HepG2 (cell line): Measurements from ENCODE around the gene SPSB1. TPM values are rescaled to one million over a fixed set of nuclear protein-coding genes. Genes with fewer than 3 reads are reported as not detected.
A peak's percentile ranks its signal among the peaks of the same experiment; 100 is the strongest.

Experiments used
- ATAC-seq: fragments of 200-7000 bp; cut with Tn5 transposase; 3 replicates; pipeline ENCODE4 v1.9.1; 2020; ENCODE audit warnings: mild to moderate bottlenecking, moderate library complexity
- BruUV-seq: library from RNA; stranded (reverse); fragments of 400-500 nt; replicated peaks from 2 replicates; lab custom pipeline; 2021; lab: Mats Ljungman, UMichigan
- CTCF ChIA-PET: fragments of 300-600 bp; formaldehyde crosslinking; extraction: SDS; loops from one replicate; lab custom pipeline; 2021; ENCODE audit warnings: low total read pairs, inconsistent platforms, low intra/inter-chr PET ratio; lab: Yijun Ruan, JAX
- POLR2A ChIA-PET: fragments of 350-600 bp; sonication (Branson Sonifier 250); formaldehyde crosslinking; loops from one replicate; lab custom pipeline; 2020; ENCODE audit warnings: antibody characterized with exemption, inconsistent platforms; lab: Yijun Ruan, JAX
- DNase-seq: peaks from one replicate; pipeline ENCODE4 v3.0.0-alpha.2; 2015; ENCODE audit warnings: low spot score
- FAIRE-seq: peaks from 3 replicates; lab custom pipeline; 2011; peaks lifted over from hg19 to GRCh38; lab: Jason Lieb, UNC
- H2AFZ ChIP-seq: one replicate; pipeline ENCODE4 v1.6.1; 2011; ENCODE audit warnings: low read length, inconsistent platforms
- H3K27ac ChIP-seq: fragments of 300-600 bp; 3 replicates; pipeline ENCODE4 v1.8.0; 2011; ENCODE audit warnings: mixed run types, mild to moderate bottlenecking, mixed read lengths, low read length, inconsistent platforms; ENCODE audit not compliant: insufficient read depth; ENCODE audit errors: extremely low read length
- H3K27me3 ChIP-seq, 2 experiments: fragments of 200-600 bp in 1 of 2; 2 replicates in 1 of 2; 3 replicates in 1 of 2; pipeline versions ENCODE4 v1.6.0 to v1.8.0; 2011; ENCODE audit warnings: low read length in 2 of 2, mild to moderate bottlenecking in 2 of 2, moderate library complexity in 2 of 2, inconsistent platforms in 1 of 2; ENCODE audit not compliant: insufficient read depth in 2 of 2, control insufficient read depth in 1 of 2
- H3K36me3 ChIP-seq, 2 experiments: fragments of 200-600 bp in 1 of 2; replicated peaks in 1 of 2; 2 replicates in 1 of 2; 3 replicates in 1 of 2; pipeline versions ENCODE4 v1.5.1 to v1.8.0; 2011; ENCODE audit warnings: low read length in 2 of 2, inconsistent platforms in 1 of 2; ENCODE audit not compliant: insufficient read depth in 2 of 2, control insufficient read depth in 1 of 2
- H3K4me1 ChIP-seq: 2 replicates; pipeline ENCODE4 v1.5.1; 2012; ENCODE audit warnings: low read length, inconsistent platforms; ENCODE audit not compliant: insufficient read depth
- H3K4me2 ChIP-seq: 2 replicates; pipeline ENCODE4 v1.6.0; 2011; ENCODE audit warnings: low read depth, low read length, inconsistent platforms
- H3K4me3 ChIP-seq, 3 experiments: fragments of 200-600 bp in 1 of 3; sonication (generic), shearing (Covaris generic) in 1 of 3; replicated peaks in 1 of 3; 2 replicates each; pipeline ENCODE4 v1.5.1; 2011 to 2016; ENCODE audit warnings: low read length in 3 of 3, inconsistent platforms in 2 of 3, low read depth in 2 of 3, mild to moderate bottlenecking in 2 of 3, control low read depth in 1 of 3, mixed read lengths in 1 of 3; ENCODE audit not compliant: insufficient read depth in 1 of 3
- H3K79me2 ChIP-seq: one replicate; pipeline ENCODE4 v1.6.1; 2011; ENCODE audit warnings: low read length, inconsistent platforms; ENCODE audit not compliant: insufficient read depth
- H3K9ac ChIP-seq: 2 replicates; pipeline ENCODE4 v1.6.0; 2011; ENCODE audit warnings: mild to moderate bottlenecking, low read depth, low read length, inconsistent platforms; ENCODE audit not compliant: insufficient read depth
- H3K9me3 ChIP-seq: 2 replicates; pipeline ENCODE4 v1.5.1; 2012; ENCODE audit warnings: mild to moderate bottlenecking, low read length
- H4K20me1 ChIP-seq: 2 replicates; pipeline ENCODE4 v1.6.0; 2011; ENCODE audit warnings: inconsistent platforms, mild to moderate bottlenecking, low read length, moderate library complexity; ENCODE audit not compliant: insufficient read depth
- ETV5 ChIP-seq: IDR thresholded peaks from 2 replicates; pipeline ENCODE4 v1.6.1; 2018; ENCODE audit warnings: missing biosample characterization, missing genetic modification reagents, inconsistent platforms, borderline replicate concordance
- THAP8 ChIP-seq: sonication (generic); formaldehyde crosslinking; IDR thresholded peaks from 2 replicates; pipeline ENCODE4 v1.5.1; 2020; ENCODE audit warnings: missing genetic modification reagents, mild to moderate bottlenecking, borderline replicate concordance
- ZNF512B ChIP-seq: sonication (generic); formaldehyde crosslinking; IDR thresholded peaks from 2 replicates; pipeline ENCODE4 v1.5.1; 2020; ENCODE audit warnings: missing genetic modification reagents, mild to moderate bottlenecking, borderline replicate concordance
- ZNF766 ChIP-seq: sonication (generic); formaldehyde crosslinking; IDR thresholded peaks from 2 replicates; pipeline ENCODE4 v1.5.0; 2020; ENCODE audit warnings: missing genetic modification reagents, borderline replicate concordance
- WGBS: methylation state at CpG from one replicate; pipeline ENCODE4 v1.1.6; 2017; ENCODE audit warnings: low lambda C conversion rate; 5-methylcytosine and 5-hydroxymethylcytosine counted together
- in situ Hi-C: cut with HindIII; loops from 2 replicates; pipeline ENCODE4 v1.10.0; 2017; ENCODE audit warnings: low pct_unique_long_range_greater_than_20kb; ENCODE audit not compliant: extremely low pct_ligation_motif_present
- intact Hi-C: fragments of 100-400 bp; cut with micrococcal nuclease; formaldehyde crosslinking; loops from one replicate; pipeline ENCODE4 v1.10.0; 2022; ENCODE audit not compliant: unreplicated experiment
- polyA plus RNA-seq, 8 experiments: library from polyadenylated mRNA; depleted of rRNA in 3 of 8; stranded (reverse) in 7 of 8; unstranded in 1 of 8; fragments of >200 nt; fragmentation: Illumina TruSeq in 4 of 8; extraction: Trizol in 4 of 8; gene quantifications; 2 replicates each; pipeline versions ENCODE4 v1.2.1 to v1.2.3, GENCODE V29; 2011 to 2016; ENCODE audit warnings: low read depth in 4 of 8, missing spikeins in 1 of 8, mixed read lengths in 1 of 8; ENCODE audit not compliant: insufficient read depth in 1 of 8
- total RNA-seq, 5 experiments: library from RNA; depleted of rRNA; stranded (reverse); fragments of >200 nt; fragmentation: Illumina TruSeq; extraction: Trizol; gene quantifications; 2 replicates each; pipeline ENCODE4 v1.2.3, GENCODE V29; 2016; ENCODE audit warnings: low read depth in 1 of 5

SPSB1 gene
- total and polyA plus RNA-seq, 2 of the 13 experiments (the other 11 are each of a cell fraction or from before 2014, with no cell fraction given): 5.0 to 8.0 TPM

GRCh38 chr1:9338397-9339246 lies 45.9 kb downstream of the SPSB1 start:
- H3K27me3 ChIP-seq: no peaks in the 10 kb centered on the region
- no peak overlapping the region for H3K4me3 ChIP-seq
- H3K79me2 ChIP-seq: no peaks in the 10 kb centered on the region
- TF ChIP-seq THAP8 (CRISPR knock-in tag) (no peak), ZNF766 (no peak), ETV5 (CRISPR knock-in tag) (no peak), ZNF512B (CRISPR knock-in tag) (no peak)
- no peaks in the 10 kb centered on the region for H3K36me3 ChIP-seq
- no peaks in the 10 kb centered on the region for H4K20me1 ChIP-seq
- CTCF ChIA-PET: no interaction called here
- H3K9me3 ChIP-seq: no peaks in the 10 kb centered on the region
- no peak overlapping the region for H3K4me2 ChIP-seq
- BruUV-seq: no TSS peak
- FAIRE-seq (no peak), DNase-seq (no peak), ATAC-seq (0 out of 3 replicates have a peak, but pooled peaks have one; percentile 21)
- 90% methylated on average over 21 of the region's 25 CpGs for WGBS
- no peak overlapping the region for H3K9ac ChIP-seq
- POLR2A ChIA-PET: no interaction called here
- no peak overlapping the region for H3K27ac ChIP-seq
- intact Hi-C loops: no loop called here
- no peak overlapping the region for H2AFZ ChIP-seq
- in situ Hi-C loops: no loop called here
- H3K4me1 ChIP-seq: peaks cover 7% of the 10 kb centered on the region; the same call in 1 of the 2 replicates
